Parathyroid adenoma (tissue), 2 donors: ENCODE results near the gene SAXO1.
"Not testable (repeated sequence)": the region's sequence is repeated elsewhere in the genome, so short reads cannot be mapped to it uniquely, and the experiment has no call there.

ENCODE experiments used
- H2AFZ ChIP-seq: fragments of 300-600 bp; sonication (generic); one replicate; pipeline ENCODE4 v1.7.0; 2017; ENCODE audit warnings: antibody characterized with exemption, mild to moderate bottlenecking
- H3K27ac ChIP-seq: fragments of 300-600 bp; sonication (generic); one replicate; pipeline ENCODE4 v1.7.0; 2017
- H3K27me3 ChIP-seq: fragments of 300-600 bp; sonication (generic); one replicate; pipeline ENCODE4 v1.7.0; 2017; ENCODE audit warnings: low read length; ENCODE audit not compliant: control insufficient read depth, insufficient read depth
- H3K36me3 ChIP-seq: fragments of 300-600 bp; sonication (generic); one replicate; pipeline ENCODE4 v1.7.0; 2017; ENCODE audit warnings: low read length; ENCODE audit not compliant: control insufficient read depth, insufficient read depth
- H3K4me1 ChIP-seq: fragments of 300-600 bp; sonication (generic); one replicate; pipeline ENCODE4 v1.7.0; 2017; ENCODE audit warnings: control low read depth
- H3K4me2 ChIP-seq: fragments of 300-600 bp; sonication (generic); one replicate; pipeline ENCODE4 v1.7.0; 2017; ENCODE audit warnings: low read length
- H3K4me3 ChIP-seq: fragments of 300-600 bp; sonication (generic); one replicate; pipeline ENCODE4 v1.7.0; 2017; ENCODE audit warnings: low read depth, low read length
- H3K79me2 ChIP-seq: fragments of 300-600 bp; sonication (generic); one replicate; pipeline ENCODE4 v1.7.0; 2017; ENCODE audit warnings: control low read depth
- H3K9ac ChIP-seq: fragments of 300-600 bp; sonication (generic); one replicate; pipeline ENCODE4 v1.7.0; 2017; ENCODE audit warnings: mild to moderate bottlenecking
- H3K9me3 ChIP-seq: fragments of 300-600 bp; sonication (generic); one replicate; pipeline ENCODE4 v1.7.0; 2017; ENCODE audit warnings: low read length; ENCODE audit not compliant: control insufficient read depth
- TF ChIP-seq, protein P1 (sequence below): fragments of 300-600 bp; sonication (generic); IDR thresholded peaks from one replicate; pipeline ENCODE4 v1.7.0; 2017; ENCODE audit warnings: antibody characterized with exemption, mild to moderate bottlenecking
- donor health status: primary hyperparathyroidism.

The SAXO1 gene

DNA sequence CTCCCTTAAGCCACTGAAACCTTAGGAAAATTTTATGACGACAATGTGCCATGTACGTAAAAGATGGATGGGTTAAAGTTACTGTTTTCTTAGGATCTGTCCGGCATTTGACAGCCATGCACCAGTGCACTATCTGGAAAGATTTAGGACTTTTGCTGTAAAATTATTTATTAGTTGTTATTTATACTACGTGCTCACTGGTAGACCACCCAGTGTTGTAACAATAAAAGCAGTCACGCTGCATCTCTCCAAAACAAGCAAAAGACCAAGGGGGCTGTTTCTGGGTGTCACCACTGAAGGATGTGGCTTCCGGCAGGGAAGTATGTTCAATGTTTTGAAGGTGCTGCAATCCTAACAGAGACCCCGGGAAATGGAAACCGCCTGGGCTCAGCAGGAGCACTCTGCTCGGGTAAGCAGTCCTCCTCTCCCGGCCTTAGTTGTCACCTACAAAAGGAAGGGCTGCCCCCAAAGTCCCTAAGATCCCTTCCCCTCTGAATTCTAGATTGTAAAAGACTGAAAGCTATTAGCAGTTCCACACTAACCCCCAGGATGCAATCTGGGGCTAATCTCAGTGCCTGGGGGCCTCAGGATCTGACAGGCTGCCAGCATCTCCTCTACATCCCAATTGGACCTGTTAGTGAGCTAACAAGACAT, 38.6 kb downstream of the SAXO1 start:
- Histone ChIP-seq H3K27ac (no peak overlapping the region), H3K4me3 (no peak overlapping the region), H3K4me2 (no peak overlapping the region), H3K36me3 (no peaks in the 10 kb centered on the region), H3K79me2 (no peaks in the 10 kb centered on the region), H3K27me3 (no peaks in the 10 kb centered on the region), H3K9me3 (no peaks in the 10 kb centered on the region), H3K4me1 (no peaks in the 10 kb centered on the region), H3K9ac (no peak overlapping the region), H2AFZ (no peak overlapping the region)
- TF ChIP-seq, protein P1, sequence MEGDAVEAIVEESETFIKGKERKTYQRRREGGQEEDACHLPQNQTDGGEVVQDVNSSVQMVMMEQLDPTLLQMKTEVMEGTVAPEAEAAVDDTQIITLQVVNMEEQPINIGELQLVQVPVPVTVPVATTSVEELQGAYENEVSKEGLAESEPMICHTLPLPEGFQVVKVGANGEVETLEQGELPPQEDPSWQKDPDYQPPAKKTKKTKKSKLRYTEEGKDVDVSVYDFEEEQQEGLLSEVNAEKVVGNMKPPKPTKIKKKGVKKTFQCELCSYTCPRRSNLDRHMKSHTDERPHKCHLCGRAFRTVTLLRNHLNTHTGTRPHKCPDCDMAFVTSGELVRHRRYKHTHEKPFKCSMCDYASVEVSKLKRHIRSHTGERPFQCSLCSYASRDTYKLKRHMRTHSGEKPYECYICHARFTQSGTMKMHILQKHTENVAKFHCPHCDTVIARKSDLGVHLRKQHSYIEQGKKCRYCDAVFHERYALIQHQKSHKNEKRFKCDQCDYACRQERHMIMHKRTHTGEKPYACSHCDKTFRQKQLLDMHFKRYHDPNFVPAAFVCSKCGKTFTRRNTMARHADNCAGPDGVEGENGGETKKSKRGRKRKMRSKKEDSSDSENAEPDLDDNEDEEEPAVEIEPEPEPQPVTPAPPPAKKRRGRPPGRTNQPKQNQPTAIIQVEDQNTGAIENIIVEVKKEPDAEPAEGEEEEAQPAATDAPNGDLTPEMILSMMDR, result no peak

DNA sequence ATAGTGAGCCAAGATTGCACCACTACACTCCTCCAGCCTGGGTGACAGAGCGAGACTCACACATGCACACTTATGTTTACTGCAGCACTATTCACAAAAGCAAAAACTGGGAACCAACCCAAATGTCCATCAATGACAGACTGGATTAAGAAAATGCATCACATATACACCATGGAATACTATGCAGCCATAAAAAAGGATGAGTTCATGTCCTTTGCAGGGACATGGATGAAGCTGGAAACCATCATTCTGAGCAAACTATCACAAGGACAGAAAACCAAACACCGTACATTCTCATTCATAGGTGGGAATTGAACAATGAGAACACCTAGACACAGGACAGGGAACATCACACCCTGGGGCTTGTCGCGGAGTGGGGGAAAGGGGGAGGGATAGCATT, 41.8 kb downstream of the SAXO1 start:
- H2AFZ ChIP-seq, H3K27ac ChIP-seq, H3K9me3 ChIP-seq, H3K4me3 ChIP-seq, H3K27me3 ChIP-seq, H3K4me1 ChIP-seq, H3K4me2 ChIP-seq, H3K79me2 ChIP-seq, H3K9ac ChIP-seq, H3K36me3 ChIP-seq: not testable (repeated sequence)

DNA sequence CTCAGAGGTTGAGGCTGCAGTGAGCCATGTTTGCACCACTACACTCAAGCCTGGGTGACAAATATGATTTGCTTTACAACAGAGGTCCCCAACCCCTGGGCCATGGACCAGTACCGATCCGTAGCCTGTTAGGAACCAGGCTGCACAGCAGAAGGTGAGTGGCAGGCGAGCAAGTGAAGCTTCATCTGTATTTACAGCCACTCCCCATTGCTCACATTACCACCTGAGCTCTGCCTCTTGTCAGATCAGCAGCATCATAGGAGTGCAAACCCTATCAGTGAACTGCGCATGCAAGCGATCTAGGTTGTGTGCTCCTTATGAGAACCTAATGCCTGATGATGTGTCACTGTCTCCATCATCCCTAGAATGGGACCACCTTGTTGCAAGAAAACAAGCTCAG, 42.5 kb downstream of the SAXO1 start:
- no peaks in the 10 kb centered on the region for H3K36me3 ChIP-seq

DNA sequence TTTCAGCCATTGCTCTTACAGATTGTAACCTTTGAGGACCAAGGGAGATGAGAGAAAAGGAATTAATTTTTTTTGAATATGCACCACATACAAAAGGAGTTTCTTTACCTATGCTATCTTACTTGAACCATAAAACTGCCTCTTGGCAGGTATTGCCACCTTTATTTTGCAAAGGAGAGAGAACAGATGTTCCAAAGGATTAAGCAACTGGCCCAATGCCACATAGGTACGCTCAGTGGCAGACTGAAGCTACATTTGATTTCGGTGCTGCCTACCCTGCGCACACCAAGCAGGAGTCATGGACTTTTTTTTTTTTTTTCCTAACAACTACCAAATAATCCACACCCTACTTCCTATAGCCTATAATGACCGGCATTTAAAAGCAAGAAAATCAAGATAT, 43.1 kb downstream of the SAXO1 start:
- Histone ChIP-seq H3K79me2 (no peaks in the 10 kb centered on the region), H2AFZ (no peak overlapping the region), H3K36me3 (no peaks in the 10 kb centered on the region), H3K9me3 (no peaks in the 10 kb centered on the region), H3K4me2 (no peak overlapping the region), H3K4me1 (no peaks in the 10 kb centered on the region), H3K27ac (no peak overlapping the region), H3K27me3 (no peaks in the 10 kb centered on the region), H3K9ac (no peak overlapping the region), H3K4me3 (no peak overlapping the region)
- TF ChIP-seq, protein P1, result no peak

More for the DNA sequence above, 42.5 kb downstream of the SAXO1 start:
- no peaks in the 10 kb centered on the region for H3K9me3 ChIP-seq
- no peak overlapping the region for H3K4me3 ChIP-seq
- no peaks in the 10 kb centered on the region for H3K4me1 ChIP-seq
- TF ChIP-seq, protein P1, result no peak
- no peaks in the 10 kb centered on the region for H3K27me3 ChIP-seq
- H3K4me2 ChIP-seq, result no peak overlapping the region
- no peak overlapping the region for H3K9ac ChIP-seq
- no peak overlapping the region for H3K27ac ChIP-seq
- H3K79me2 ChIP-seq, result no peaks in the 10 kb centered on the region
- no peak overlapping the region for H2AFZ ChIP-seq

DNA sequence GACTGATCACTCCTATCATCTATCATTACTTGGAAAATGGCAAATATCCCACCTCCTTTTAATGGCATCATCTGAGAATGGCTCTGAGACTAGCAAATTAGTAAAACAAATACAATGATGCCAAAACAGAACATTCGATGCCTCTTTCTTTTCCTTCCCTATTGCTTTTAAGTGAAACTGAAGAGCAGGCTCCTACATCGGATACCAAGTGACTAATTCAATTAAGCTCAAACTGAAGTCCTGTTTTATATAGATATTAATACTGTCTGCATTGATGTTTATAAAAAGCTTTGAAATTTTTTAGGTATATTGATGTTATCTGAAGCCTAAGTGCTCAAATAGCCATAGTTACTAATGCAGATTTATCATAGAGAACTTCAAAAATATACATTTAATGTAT, 43.9 kb downstream of the SAXO1 start:
- Histone ChIP-seq H3K36me3 (no peaks in the 10 kb centered on the region), H3K27me3 (no peaks in the 10 kb centered on the region), H2AFZ (no peak overlapping the region), H3K4me2 (no peak overlapping the region), H3K79me2 (no peaks in the 10 kb centered on the region), H3K4me3 (no peak overlapping the region), H3K27ac (no peak overlapping the region), H3K9ac (no peak overlapping the region), H3K4me1 (no peaks in the 10 kb centered on the region), H3K9me3 (no peaks in the 10 kb centered on the region)
- TF ChIP-seq, protein P1, result no peak
